DND-41 (cell line): ENCODE measurements around the gene SLTM.
"Not testable (repeated sequence)": the region's sequence is repeated elsewhere in the genome, so short reads cannot be mapped to it uniquely, and the experiment has no call there.

Experiments
- ATAC-seq: fragments of 200-7000 bp; cut with Tn5 transposase; 3 replicates; pipeline ENCODE4 v1.9.1; 2021; ENCODE audit warnings: low read depth; ENCODE audit not compliant: insufficient read depth
- DNase-seq: peaks from one replicate; pipeline ENCODE4 v3.0.0-alpha.2; 2020
- H2AFZ ChIP-seq: 2 replicates; pipeline ENCODE4 v1.6.0; 2012; ENCODE audit warnings: low read depth, low read length
- H3K27ac ChIP-seq: 2 replicates; pipeline ENCODE4 v1.5.1; 2012; ENCODE audit warnings: low read length, inconsistent platforms
- H3K27me3 ChIP-seq: fragments of 200-600 bp; sonication (generic); 2 replicates; pipeline ENCODE4 v1.6.0; 2012; ENCODE audit warnings: low read length, mild to moderate bottlenecking, inconsistent platforms; ENCODE audit not compliant: insufficient read depth, poor library complexity
- H3K36me3 ChIP-seq: 2 replicates; pipeline ENCODE4 v1.5.1; 2012; ENCODE audit warnings: low read length, inconsistent platforms; ENCODE audit not compliant: insufficient read depth
- H3K4me1 ChIP-seq: 2 replicates; pipeline ENCODE4 v1.5.1; 2012; ENCODE audit warnings: mild to moderate bottlenecking, low read length; ENCODE audit not compliant: insufficient read depth
- H3K4me2 ChIP-seq: 2 replicates; pipeline ENCODE4 v1.6.0; 2012; ENCODE audit warnings: mild to moderate bottlenecking, moderate library complexity, low read length, inconsistent platforms; ENCODE audit not compliant: insufficient read depth
- H3K4me3 ChIP-seq, 2 experiments: fragments of 200-600 bp in 1 of 2; shearing (Covaris generic) in 1 of 2; 2 replicates each; pipeline ENCODE4 v1.5.1; 2012 to 2016; ENCODE audit warnings: inconsistent platforms in 2 of 2, low read length in 2 of 2, mild to moderate bottlenecking in 2 of 2, low read depth in 1 of 2, moderate library complexity in 1 of 2
- H3K79me2 ChIP-seq: 2 replicates; pipeline ENCODE4 v1.6.0; 2012; ENCODE audit warnings: low read length, inconsistent platforms; ENCODE audit not compliant: insufficient read depth
- H3K9ac ChIP-seq: 2 replicates; pipeline ENCODE4 v1.6.0; 2012; ENCODE audit warnings: low read depth, mild to moderate bottlenecking, inconsistent platforms, low read length, moderate library complexity
- H3K9me3 ChIP-seq: 2 replicates; pipeline ENCODE4 v1.5.1; 2012; ENCODE audit warnings: low read length, moderate library complexity, mild to moderate bottlenecking, inconsistent platforms; ENCODE audit not compliant: insufficient read depth, severe bottlenecking
- H4K20me1 ChIP-seq: 2 replicates; pipeline ENCODE4 v1.6.0; 2012; ENCODE audit warnings: low read length; ENCODE audit not compliant: insufficient read depth
- EZH2 ChIP-seq: IDR thresholded peaks from 3 replicates; pipeline ENCODE4 v1.6.1; 2012; ENCODE audit warnings: borderline replicate concordance, low read depth, mild to moderate bottlenecking, moderate library complexity, low read length, inconsistent platforms; ENCODE audit not compliant: severe bottlenecking
- TF ChIP-seq, protein P1 (sequence below): IDR thresholded peaks from 2 replicates; pipeline ENCODE4 v1.5.1; 2012; ENCODE audit warnings: borderline replicate concordance, low read length, moderate library complexity, mild to moderate bottlenecking; ENCODE audit not compliant: poor library complexity, severe bottlenecking; ENCODE audit errors: extremely low read depth

SLTM gene

DNA sequence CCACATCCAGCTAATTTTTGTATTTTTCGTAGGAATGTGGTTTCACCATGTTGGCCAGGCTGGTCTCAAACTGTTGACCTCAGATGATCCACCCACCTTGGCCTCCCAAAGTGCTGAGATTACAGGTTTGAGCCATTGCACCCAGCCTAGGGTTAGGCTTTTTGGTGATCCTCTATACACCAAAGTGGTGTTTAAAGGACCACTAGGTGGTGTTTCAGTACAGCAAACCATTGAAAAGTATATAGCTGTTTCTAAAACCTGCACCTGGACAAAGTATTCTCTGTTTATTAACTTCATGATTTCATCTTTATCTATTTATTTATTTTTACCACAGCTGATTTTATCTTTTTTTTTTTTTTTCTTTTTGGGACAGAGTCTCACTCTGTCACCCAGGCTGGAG, 94.0 kb downstream of the SLTM start:
- no peak for DNase-seq
- no peaks in the 10 kb centered on the region for H3K9me3 ChIP-seq
- H3K4me2 ChIP-seq, result no peak overlapping the region
- H3K9ac ChIP-seq, result no peak overlapping the region
- no peaks in the 10 kb centered on the region for H4K20me1 ChIP-seq
- ATAC-seq, result no peak
- no peak overlapping the region for H3K27ac ChIP-seq
- H3K4me1 ChIP-seq, result no peaks in the 10 kb centered on the region
- no peaks in the 10 kb centered on the region for H3K36me3 ChIP-seq
- H2AFZ ChIP-seq, result no peak overlapping the region
- H3K4me3 ChIP-seq, result no peak overlapping the region
- no peaks in the 10 kb centered on the region for H3K79me2 ChIP-seq
- no peaks in the 10 kb centered on the region for H3K27me3 ChIP-seq
- no peak for TF ChIP-seq EZH2
- TF ChIP-seq, protein P1, sequence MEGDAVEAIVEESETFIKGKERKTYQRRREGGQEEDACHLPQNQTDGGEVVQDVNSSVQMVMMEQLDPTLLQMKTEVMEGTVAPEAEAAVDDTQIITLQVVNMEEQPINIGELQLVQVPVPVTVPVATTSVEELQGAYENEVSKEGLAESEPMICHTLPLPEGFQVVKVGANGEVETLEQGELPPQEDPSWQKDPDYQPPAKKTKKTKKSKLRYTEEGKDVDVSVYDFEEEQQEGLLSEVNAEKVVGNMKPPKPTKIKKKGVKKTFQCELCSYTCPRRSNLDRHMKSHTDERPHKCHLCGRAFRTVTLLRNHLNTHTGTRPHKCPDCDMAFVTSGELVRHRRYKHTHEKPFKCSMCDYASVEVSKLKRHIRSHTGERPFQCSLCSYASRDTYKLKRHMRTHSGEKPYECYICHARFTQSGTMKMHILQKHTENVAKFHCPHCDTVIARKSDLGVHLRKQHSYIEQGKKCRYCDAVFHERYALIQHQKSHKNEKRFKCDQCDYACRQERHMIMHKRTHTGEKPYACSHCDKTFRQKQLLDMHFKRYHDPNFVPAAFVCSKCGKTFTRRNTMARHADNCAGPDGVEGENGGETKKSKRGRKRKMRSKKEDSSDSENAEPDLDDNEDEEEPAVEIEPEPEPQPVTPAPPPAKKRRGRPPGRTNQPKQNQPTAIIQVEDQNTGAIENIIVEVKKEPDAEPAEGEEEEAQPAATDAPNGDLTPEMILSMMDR, result peak; percentile 48

DNA sequence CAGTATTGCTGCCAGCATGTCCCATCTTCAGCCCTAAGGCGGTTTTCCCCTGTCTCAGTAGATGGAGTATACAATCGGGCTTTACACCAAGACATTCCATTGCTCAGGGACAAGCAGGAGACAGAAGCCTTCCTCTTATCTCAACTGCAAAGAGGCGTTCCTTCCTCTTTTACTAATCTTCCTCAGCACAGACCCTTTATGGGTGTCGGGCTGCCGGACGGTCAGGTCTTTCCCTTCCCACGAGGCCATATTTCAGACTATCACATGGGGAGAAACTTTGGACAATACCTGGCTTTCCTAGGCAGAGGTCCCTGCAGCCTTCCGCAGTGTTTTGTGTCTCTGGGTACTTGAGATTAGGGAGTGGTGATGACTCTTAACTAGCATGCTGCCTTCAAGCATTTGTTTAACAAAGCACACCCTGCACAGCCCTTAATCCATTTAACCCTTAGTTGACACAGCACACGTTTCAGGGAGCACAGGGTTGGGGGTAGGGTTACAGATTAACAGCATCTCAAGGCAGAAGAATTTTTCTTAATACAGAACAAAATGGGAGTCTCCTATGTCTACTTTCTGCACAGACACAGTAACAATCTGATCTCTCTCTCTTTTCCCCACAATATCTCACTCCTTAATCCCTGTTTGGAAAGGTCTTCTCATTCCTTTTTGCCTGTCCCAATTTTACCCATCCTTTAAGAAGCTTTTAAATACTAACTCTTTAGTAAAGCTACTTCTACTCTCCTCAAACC, 99.6 kb downstream of the SLTM start:
- H3K79me2 ChIP-seq, H3K36me3 ChIP-seq, H2AFZ ChIP-seq, DNase-seq, H4K20me1 ChIP-seq, H3K27me3 ChIP-seq, H3K9me3 ChIP-seq, H3K4me3 ChIP-seq, H3K4me1 ChIP-seq, H3K27ac ChIP-seq, H3K4me2 ChIP-seq, H3K9ac ChIP-seq, ATAC-seq: not testable (repeated sequence)

DNA sequence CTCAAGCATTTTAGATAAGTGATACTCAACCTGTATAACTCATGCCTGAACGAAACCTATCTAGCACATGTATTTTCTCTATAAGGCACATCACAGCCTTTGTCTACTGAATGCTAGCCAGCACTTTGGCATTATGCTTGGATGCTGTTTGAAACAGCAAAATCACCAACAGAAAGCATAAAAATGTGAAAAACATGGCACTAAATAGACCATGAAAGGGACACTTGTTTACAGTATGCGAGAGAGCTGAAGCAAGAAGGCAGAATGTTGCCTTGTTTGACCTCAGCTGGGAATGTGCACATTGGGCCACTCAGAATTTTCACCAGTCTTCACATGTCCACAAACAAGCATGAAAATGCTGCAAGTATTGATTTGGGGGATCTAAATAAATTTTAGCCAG, 102.9 kb downstream of the SLTM start:
- Histone ChIP-seq H3K27me3 (no peaks in the 10 kb centered on the region), H4K20me1 (no peaks in the 10 kb centered on the region), H3K27ac (no peak overlapping the region), H3K4me1 (no peaks in the 10 kb centered on the region), H3K4me2 (no peak overlapping the region), H3K9ac (no peak overlapping the region), H2AFZ (no peak overlapping the region), H3K79me2 (no peaks in the 10 kb centered on the region), H3K36me3 (peaks cover 5% of the 10 kb centered on the region; the same call in 1 of the 2 replicates), H3K4me3 (no peak overlapping the region), H3K9me3 (no peaks in the 10 kb centered on the region)
- ATAC-seq (no peak), DNase-seq (no peak)
- TF ChIP-seq, protein P1, result no peak
- TF ChIP-seq EZH2, result no peak
